GM18499 (cell line): ENCODE measurements around the gene BTF3L4.
"Not testable (repeated sequence)": the region's sequence is repeated elsewhere in the genome, so short reads cannot be mapped to it uniquely, and the experiment has no call there.

Experiments
- ATAC-seq: cut with Tn5 transposase; IDR thresholded peaks from one replicate; pipeline ENCODE4 v1.9.1; 2021; ENCODE audit warnings: moderate number of reproducible peaks; ENCODE audit not compliant: insufficient read depth, unreplicated experiment

The BTF3L4 gene

DNA sequence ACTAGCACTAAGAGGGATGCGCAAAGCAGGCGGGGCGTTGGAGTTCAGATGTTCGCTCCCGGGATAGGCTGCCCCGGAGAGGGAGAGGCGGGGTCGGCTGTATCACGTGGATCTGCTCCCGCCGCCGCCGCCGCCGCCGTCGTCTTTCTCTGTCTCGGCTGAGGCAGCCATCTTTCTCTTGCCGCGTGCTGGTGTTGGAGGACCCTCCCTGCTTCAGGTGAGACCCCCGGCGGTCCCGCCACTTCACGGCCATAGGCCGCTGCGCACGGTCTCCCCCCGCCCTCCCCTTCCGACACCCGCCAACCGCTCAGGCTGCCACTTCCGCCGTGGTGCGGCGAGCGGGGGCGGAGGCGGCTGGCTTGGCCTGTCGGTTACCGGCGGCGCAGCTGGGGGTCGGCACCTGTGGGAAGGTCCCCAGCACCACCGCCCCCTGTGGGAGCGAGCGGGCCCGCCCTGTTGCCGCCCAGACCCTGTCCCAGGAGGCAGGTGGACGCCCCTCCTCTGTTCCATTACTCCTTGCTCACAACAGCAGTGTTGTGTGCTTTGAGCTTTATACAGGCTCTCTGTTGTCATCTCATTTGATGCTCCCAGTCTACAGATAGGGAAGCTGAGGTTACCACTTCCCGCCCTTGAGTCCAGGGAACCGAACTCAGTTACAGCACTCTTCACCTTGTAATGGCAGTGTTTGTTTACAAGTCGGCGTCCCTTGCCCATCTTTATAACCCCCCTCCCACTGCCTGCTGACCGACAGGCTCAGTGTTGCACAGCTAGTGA, at the start of gene BTF3L4:
Gene BTF3L4 (plus strand): TSS at position 133 of the 774 bp plus-strand sequence. CDS start 3,553 bp downstream, outside the sequence.
- ATAC-seq = peak; percentile 51

DNA sequence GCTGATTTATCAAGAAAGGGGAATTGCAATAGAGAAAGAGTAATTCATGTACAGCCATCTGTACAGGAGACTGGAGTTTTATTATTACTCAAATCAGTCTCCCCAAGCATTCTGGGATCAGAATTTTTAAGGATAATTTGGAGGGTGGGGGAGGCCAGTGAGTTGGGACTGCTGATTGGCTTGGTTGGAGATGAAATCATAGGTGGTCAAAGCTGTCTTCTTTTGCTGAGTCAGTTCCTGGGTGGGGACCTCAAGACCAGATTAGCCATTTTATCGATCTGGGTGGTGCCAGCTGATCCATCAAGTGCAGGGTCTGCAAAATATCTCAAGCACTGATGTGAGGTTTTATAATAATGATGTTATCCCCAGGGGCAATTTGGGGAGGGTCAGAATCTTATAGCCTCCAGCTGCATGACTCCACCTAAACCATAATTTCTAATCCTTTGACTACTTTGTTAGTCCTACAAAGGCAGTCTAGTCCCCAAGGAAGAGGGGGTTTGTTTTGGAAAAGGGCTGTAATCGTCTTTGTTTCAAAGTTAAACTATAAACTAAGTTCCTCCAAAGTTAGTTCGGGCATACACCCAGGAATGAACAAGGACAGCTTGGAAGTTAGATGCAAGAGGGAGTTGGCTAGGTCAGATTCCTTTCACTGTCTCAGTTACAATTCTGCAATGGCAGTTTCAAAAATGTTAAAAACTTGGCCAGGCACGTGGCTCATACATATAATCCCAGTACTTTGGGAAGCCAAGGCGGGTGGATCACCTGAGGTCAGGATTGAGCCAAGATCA, 48.7 kb upstream of the BTF3L4 start:
- no peak for ATAC-seq

DNA sequence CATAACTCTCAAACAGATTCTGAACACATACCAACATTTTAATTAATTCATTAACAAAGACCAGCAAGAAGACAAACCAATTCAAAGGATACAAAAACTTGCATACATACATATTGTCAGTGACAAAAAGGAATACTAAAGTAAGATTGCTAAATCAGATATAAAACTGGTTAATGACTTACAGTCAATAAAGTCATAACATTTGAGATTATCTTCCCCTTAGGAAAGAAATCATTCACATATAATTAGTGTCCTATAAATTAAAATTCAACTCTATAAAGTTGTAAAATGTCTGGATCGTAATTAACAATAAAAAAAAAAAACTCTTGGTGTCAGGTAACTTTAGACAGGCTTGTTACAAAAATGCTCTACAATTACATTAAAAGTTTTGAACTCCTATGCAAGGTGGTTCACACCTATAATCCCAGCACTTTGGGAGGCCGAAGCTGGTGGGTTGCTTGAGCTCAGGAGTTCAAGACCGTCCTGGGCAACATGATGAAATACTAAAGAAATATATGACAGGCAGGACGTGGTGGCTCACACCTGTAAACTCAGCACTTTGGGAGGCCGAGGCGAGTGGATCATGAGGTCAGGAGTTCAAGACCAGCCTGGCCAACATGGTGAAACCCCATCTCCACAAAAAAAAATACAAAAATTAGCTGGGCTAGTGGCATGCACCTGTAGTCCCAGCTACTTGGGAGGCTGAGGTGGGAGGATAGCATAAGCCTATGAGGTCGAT, 47.9 kb upstream of the BTF3L4 start:
- ATAC-seq = no peak

DNA sequence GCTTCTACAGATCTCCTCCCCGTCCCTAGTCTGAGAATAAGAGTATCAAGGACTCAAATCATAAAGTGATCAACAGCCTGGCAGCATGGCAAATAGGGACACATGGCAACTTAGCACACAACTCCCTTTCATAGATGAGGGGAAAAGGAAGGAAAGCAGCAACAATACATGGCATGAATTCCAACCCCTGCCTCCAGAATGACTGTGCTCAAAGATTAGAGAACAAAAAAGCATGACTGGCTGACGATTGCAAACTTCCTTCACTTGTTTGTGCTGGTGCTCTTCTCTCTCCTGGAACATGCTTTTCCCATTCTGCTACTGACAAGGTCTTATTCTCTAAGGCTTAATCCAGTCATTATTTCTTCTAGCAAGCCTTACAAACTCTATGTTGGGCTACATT, 34.0 kb upstream of the BTF3L4 start:
- no peak for ATAC-seq

DNA sequence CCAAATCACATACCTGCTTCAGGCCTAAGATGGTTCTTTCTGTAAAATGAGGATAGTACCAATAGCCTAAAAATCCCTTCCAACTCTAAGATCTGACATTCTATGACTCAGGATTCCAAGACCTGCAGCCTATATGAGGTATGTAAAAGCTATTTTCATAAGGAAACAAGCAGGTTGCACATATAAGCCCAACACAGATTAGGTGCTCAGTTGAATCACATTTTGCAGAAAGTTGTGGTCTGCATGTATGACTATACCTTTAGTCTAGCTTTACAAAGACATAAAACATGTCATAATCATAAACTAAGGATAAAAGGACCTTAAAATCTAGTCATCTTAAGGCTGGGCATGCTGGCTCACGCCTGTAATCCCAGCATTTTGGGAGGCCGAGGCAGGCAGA, 29.8 kb upstream of the BTF3L4 start:
- no peak for ATAC-seq

DNA sequence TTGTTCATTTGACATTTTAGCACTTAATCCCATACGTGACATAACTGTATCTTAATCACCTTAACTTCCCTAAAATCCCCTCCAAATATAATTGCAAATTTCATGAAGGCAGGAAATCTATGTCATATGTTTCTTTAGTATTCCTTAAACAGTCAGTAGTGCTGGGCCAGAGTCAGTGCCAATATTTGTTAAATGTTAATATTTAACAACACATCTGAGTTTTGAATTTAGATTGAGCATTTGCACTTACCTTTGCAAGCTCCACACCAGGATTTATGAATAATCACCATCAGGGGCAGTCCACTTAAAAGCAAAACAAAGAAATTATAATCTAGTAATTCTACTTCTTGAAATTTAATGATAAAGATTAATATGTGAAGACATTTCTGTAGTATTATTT, 27.8 kb upstream of the BTF3L4 start:
- no peak for ATAC-seq

DNA sequence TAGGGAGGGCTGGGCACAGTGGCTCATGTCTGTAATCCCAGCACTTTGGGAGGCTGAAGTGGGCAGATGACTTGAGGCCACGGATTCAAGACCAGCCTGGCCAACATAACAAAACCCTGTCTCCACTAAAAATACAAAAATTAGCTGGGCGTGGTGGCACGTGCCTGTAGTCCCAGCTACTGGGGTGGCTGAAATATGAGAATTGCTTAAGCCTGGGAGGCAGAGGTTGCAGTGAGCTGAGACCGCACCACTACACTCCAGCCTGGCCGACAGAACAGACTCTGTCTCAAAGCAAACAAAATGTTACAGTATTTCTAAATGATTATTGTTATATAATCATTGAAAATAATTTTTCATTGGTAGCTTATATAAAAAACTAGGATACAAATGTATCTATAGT, 27.3 kb upstream of the BTF3L4 start:
- ATAC-seq = not testable (repeated sequence)

DNA sequence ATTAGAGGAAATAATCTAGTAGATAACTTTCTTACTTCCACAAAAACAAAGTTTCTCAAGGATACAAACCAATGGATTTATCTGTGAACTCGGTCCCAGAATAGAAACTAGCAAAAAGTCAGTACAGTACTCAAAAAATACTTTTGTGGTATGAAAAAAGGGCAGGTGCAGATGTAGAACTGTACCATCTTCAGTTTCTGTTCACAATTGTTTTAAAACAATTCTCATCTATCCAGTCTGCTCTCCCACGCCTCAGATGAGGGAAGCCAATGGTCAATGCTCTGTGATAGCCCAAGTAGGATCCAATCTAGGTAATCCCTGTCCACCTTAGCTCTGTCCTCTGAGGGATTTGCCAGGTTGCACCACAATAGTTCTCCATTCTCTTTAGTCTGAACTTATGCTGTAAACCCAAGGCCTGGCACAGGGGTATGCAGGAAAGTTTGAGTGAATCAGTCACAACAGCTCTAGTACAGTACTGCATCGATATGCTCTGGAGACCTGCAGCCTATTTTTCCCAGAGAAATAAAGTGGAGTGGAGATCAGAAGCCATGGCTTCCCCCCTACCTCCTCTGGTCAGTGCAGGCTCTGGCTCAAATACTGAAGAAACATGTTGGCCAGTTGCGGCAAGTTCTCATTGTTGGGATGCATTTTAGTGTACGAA, 23.8 kb upstream of the BTF3L4 start:
- ATAC-seq = no peak

DNA sequence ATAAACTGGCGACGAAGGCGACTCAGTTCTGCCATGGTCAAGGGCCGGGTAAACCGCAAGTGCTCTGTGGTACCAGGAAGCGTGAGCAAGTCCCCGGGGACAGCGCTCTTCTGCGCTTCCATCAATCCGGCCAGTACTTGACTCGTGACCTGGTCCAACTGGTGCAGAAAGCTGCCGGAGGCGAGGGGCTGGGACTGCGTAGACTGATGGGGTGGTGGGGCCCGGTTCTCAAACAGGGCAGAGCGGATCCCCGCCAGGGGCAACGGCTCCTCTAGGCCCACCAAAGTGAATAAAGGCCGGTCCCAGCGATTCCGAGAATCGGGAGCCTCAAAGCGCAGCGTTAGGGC, 23.3 kb upstream of the BTF3L4 start:
- ATAC-seq = no peak

DNA sequence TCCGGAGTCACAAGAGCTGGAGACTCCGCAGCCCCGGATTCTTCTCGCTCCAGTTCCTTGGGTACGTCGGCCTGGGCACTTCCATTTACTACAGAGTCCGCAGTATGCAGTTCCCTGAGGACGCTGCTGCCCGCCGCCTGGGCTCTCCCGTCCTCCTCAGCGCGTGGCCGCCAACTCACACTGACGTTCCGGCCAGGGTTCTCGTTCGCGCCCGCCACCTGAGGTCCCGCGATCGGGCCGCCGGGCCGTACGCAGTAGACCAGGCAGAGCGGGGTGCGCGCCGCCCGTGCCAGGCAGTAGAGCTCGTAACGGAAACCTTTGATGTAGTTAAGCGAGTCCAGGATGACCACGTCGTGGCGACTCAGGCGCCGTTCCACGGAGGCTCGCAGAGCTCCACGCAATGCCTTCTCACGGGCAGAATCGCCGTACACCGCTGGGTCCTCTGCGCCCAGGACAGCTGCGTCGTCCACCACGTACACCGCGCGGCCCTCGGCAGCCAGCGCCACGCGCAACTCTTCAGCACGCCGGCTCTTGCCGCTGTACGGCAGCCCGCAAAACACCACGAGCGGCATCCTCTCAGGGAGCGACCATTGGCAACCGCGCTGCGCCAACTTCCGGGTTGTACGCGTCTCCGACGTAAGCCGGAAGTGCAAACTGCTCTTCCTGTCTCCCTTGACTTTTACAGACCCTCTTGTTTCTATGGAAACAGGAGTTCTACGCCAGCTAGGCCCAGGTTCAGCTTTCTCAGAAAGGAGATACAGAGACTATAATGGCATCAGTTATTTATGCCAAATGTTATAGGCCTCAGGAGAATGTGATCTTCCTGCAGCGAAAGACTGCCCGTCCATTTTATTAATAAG, 22.7 kb upstream of the BTF3L4 start, which contains the start of gene KTI12:
Gene KTI12 (minus strand): TSS at position 621 of the 860 bp plus-strand sequence. CDS start 49 bp downstream, at position 572.
- peak; percentile 67 for ATAC-seq

DNA sequence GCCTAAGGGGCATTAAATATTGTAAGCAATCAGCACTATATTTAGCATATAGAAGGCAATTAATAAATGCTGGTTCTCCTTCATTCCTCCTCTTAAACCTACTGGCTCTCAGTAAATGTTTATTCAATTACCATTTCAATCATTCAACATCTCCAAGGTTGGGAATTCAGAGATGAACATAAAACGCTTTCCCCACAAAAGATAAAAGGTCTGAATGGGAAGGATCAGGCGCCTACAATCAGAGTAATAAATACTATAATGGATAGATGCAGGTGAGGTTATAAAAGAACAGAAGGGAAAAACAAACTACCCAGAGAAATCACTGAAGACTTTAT, 22.1 kb upstream of the BTF3L4 start:
- no peak for ATAC-seq

DNA sequence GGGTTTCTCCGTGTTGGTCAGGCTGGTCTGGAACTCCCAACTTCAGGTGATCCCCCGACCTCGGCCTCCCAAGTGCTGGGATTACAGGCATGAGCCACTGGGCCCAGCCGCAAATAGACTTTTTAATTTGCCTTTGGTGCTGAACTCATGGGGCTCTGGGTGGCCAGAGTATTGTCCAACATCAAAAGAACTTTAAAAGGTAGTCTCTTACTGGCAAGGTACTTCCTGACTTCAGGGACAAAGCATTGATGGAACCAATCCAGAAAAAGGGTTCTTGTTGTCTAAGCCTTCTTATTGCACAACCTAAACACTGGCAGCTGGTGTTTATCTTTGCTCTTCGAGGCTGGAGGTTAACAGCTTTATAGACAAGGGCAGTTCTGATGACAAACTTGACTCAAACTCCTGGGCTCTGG, 18.7 kb upstream of the BTF3L4 start:
- no peak for ATAC-seq

DNA sequence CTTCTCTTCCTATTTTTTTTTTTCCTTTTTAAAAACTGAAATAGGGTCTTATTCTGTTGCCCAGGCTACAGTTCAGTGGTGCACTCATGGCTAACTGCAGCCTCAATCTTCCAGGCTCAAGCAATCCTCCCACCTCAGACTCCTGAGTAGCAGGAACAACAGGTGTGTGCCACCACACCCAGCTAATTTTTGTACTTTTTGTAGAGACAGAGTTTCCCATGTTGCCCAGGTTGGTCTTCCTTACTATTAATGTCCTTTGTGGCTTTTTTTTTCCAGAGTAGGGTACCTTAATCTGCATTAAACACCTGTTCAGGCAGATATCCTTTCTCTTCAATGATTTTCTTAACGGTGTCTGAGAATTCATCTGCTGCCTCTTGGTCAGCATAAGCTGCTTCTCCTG, 18.2 kb upstream of the BTF3L4 start:
- no peak for ATAC-seq

DNA sequence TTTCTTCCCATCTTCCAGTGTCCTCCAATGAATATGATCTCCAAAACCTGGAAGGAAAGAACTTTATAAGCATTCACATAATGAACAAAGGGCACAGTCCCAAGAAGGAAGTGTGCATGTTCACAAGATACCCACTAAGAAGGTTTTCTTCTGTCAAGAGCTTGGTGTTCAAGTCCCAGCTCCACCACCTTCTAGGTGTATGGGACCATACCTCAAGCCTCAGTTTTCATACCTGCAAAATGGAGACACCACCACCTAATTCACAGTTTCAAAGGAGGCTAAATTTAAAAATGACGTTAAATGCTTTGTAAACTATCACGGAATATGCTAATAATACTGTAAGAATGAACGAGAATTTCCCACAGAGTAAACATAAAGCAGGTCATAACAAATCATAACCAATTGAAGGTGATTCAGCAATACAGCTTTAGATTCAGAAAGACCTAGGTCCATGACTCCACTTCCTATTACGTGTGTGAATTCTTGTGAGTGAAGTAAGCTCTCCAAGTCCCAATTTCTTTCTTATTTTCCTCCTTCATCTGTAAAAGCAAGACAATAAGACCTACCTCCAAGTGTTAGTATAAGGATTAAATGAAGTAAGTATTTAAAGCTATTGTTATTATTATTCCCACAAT, 14.4 kb upstream of the BTF3L4 start:
- ATAC-seq = no peak

DNA sequence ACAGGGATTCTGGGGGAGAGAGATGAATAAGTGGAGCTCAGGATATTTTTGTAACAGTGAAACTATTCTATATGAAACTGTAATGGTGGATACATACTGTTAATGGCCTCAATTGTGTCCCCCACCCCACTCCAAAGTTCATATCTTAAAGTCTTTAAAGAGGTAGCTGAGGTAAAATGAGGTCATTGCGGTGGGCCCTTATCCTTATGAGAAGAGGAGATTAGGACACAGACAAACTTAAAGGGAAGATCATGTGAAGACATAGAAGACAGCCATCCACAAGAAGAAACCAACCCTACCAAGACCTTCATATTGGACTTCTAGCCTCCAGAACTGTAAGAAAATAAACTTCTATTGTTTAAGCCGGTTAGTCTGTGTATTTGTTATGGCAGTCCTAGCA, 10.9 kb upstream of the BTF3L4 start:
- no peak for ATAC-seq

DNA sequence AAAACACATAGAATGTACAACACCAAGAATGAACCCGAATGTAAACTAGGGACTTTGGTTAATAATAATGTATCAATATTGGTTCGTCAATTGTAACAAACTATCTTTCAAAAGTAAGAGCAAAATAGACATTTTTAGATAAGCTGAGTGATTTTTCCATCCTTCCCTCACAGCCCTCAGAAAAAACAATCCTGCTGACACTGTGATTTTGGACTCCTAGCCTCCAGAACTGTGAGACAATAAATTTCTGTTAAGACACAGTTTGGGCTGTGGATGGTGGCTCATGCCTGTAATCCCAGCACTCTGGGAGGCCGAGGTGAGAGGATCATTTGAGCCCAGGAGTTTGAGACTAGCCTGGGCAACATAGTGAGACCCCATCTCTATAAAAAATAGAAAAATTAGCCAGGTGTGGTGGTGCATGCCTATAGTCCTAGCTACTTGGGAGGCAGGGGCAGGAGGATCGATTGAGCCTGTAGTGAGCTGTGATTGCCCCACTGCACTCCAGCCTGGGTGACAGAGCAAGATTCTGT, 10.4 kb upstream of the BTF3L4 start:
- not testable (repeated sequence) for ATAC-seq

DNA sequence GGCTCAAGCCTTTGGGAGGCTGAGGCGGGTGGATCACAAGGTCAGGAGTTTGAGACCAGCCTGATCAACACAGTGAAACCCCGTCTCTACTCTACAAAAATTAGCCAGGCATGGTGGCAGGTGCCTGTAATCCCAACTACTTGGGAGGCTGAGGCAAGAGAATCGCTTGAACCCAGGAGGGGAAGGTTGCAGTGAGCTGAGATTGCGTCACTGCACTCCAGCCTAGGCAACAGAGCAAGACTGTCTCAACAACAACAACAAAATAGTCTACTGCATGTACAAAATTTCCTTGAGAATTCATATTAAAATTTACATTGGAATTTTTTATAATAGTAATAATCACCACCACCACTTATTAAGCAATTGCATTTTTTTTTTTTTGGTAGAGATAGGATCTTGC, 6.8 kb upstream of the BTF3L4 start:
- ATAC-seq = not testable (repeated sequence)

DNA sequence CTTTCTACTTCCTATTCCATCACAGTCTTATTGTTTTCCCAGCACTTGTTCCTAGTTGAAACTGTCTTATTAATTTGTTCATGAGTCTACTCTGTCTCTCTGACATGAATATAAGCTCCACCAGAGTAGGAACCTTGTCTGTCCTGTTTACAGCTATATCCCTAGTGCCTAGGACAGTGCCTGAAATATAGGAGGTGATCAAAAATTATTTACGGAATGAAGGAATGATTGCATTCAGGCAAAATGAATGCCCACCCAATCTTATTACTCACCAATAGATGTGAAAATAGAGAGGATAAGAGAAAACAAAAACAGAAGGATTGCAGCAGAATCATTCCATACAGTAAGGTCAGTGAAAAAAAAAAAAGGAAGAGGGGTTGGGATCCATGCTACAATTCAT, 2.2 kb upstream of the BTF3L4 start:
- no peak for ATAC-seq

DNA sequence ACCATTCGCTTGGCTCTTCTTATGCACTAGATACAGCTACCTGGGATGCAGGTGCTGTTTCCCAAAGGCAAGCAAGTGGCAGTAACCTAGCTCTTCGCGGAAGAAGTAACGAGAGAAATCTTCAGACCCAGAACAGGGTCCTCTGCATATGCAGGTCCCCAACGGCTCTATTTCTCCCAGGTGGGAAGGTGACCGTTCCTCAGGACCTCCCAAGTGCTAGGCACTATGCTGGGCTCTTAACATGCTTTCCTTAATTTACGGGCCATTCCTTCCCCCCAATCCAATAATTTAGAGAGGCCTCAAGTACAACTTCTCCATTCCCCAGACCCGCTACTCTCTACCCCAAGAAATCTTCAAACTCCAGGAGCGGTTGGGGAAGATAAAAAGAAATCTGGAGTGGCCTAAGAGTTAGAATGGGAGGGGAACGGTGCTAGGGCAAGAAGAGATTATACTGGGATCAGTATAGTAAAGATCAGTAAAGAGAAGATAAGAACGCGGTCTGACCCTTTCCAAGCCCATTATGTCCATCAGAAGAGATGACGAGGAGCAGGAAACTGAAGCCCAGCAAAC, 1.5 kb upstream of the BTF3L4 start:
- no peak for ATAC-seq
